GM18907 (cell line): ENCODE results near the gene C1orf167.

Source experiments
- ATAC-seq: cut with Tn5 transposase; IDR thresholded peaks from one replicate; pipeline ENCODE4 v1.9.1; 2021; ENCODE audit warnings: mild to moderate bottlenecking, moderate library complexity; ENCODE audit not compliant: unreplicated experiment

The C1orf167 gene

GRCh38 chr1:11735854-11736745 lies 25.9 kb upstream of the C1orf167 start, which contains the start of gene AGTRAP:
Gene AGTRAP (plus strand): TSS chr1:11736136. CDS start chr1:11736209, 73 bp downstream.
- ATAC-seq = peak; percentile 64

GRCh38 chr1:11736746-11737639 lies 25.0 kb upstream of the C1orf167 start:
- peak; percentile 49 for ATAC-seq

GRCh38 chr1:11738096-11738495 lies 23.9 kb upstream of the C1orf167 start:
- ATAC-seq = no peak

- no peak for ATAC-seq
These were observed 23.2 kb upstream of the C1orf167 start for GRCh38 chr1:11738783-11739182.

- ATAC-seq = no peak
These were observed 21.5 kb upstream of the C1orf167 start for GRCh38 chr1:11740258-11741192.

GRCh38 chr1:11741482-11741881 lies 20.5 kb upstream of the C1orf167 start:
- no peak for ATAC-seq

- no peak for ATAC-seq
These were observed 20.0 kb upstream of the C1orf167 start for GRCh38 chr1:11741919-11742558.

GRCh38 chr1:11744287-11744686 lies 17.7 kb upstream of the C1orf167 start:
- no peak for ATAC-seq

- no peak for ATAC-seq
These were observed 15.9 kb upstream of the C1orf167 start for GRCh38 chr1:11746092-11746491.

GRCh38 chr1:11746795-11747487 lies 15.1 kb upstream of the C1orf167 start:
- no peak for ATAC-seq

GRCh38 chr1:11748294-11749202 lies 13.4 kb upstream of the C1orf167 start:
- no peak for ATAC-seq

- no peak for ATAC-seq
These were observed 12.7 kb upstream of the C1orf167 start for GRCh38 chr1:11749203-11749689.

GRCh38 chr1:11749996-11750395 lies 12.0 kb upstream of the C1orf167 start:
- ATAC-seq = no peak

- ATAC-seq = no peak
These were observed 10.9 kb upstream of the C1orf167 start for GRCh38 chr1:11751087-11751486.

- no peak for ATAC-seq
These were observed 9.5 kb upstream of the C1orf167 start for GRCh38 chr1:11752359-11753088.

GRCh38 chr1:11753555-11754208 lies 8.3 kb upstream of the C1orf167 start:
- no peak for ATAC-seq

- ATAC-seq = no peak
These were observed 4.9 kb upstream of the C1orf167 start for GRCh38 chr1:11757047-11757446.
